Ishikawa (cell line): Measurements from ENCODE around the gene KCNJ6.

Source experiments
- CEBPB ChIP-seq: IDR thresholded peaks from 2 replicates; pipeline ENCODE4 v1.6.1; 2012
- CREB1 ChIP-seq: IDR thresholded peaks from 2 replicates; pipeline ENCODE4 v1.6.1; 2012; ENCODE audit warnings: low read depth
- EGR1 ChIP-seq: IDR thresholded peaks from 2 replicates; pipeline ENCODE4 v1.6.1; 2012
- EP300 ChIP-seq: IDR thresholded peaks from 2 replicates; pipeline ENCODE4 v1.6.1; 2012; ENCODE audit warnings: borderline replicate concordance
- FOXM1 ChIP-seq: IDR thresholded peaks from 2 replicates; pipeline ENCODE4 v1.6.1; 2012; ENCODE audit warnings: low read depth, borderline replicate concordance
- NFIC ChIP-seq: IDR thresholded peaks from 2 replicates; pipeline ENCODE4 v1.6.1; 2012
- RAD21 ChIP-seq: IDR thresholded peaks from 2 replicates; pipeline ENCODE4 v1.6.1; 2012; ENCODE audit warnings: low read depth
- TAF1 ChIP-seq: IDR thresholded peaks from 2 replicates; pipeline ENCODE4 v1.6.1; 2012; ENCODE audit warnings: low read depth, mild to moderate bottlenecking
- TCF12 ChIP-seq: IDR thresholded peaks from 2 replicates; pipeline ENCODE4 v1.6.1; 2012; ENCODE audit warnings: low read depth
- TEAD4 ChIP-seq: IDR thresholded peaks from 2 replicates; pipeline ENCODE4 v1.6.1; 2012
- YY1 ChIP-seq: IDR thresholded peaks from 2 replicates; pipeline ENCODE4 v1.6.1; 2012; ENCODE audit warnings: low read depth
- ZBTB7A ChIP-seq: IDR thresholded peaks from 2 replicates; pipeline ENCODE4 v1.6.1; 2012; ENCODE audit warnings: low read depth
- TF ChIP-seq, protein P1 (sequence below): IDR thresholded peaks from 2 replicates; pipeline ENCODE4 v1.6.1; 2012; ENCODE audit warnings: low read depth, mild to moderate bottlenecking
- TF ChIP-seq, protein P2 (sequence below): IDR thresholded peaks from 2 replicates; pipeline ENCODE4 v1.6.1; 2012
- TF ChIP-seq, protein P3 (sequence below): IDR thresholded peaks from 2 replicates; pipeline ENCODE4 v1.6.1; 2012

Gene KCNJ6

DNA sequence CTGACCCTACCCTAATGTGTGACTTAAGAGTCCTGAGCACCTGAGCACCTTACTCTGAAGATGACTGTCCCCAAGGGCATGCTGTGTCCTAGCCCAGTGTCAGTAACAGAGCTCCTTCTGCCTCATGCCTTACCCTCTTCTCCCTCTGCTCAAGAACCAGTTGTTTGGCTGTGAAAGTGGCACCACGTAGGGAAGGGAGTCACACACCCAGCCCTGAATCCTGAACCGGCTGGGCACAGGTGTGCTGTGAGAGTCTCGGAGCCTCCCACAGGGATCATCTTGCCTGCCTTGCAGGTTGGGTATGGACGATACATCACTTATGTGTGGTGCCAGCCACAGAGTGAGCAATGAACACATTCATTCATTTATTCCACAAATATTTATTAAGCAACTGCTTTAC lies 329.1 kb downstream of the KCNJ6 start:
- no peak for TF ChIP-seq EP300
- no peak for TF ChIP-seq FOXM1
- TF ChIP-seq NFIC = no peak
- TF ChIP-seq, protein P1, sequence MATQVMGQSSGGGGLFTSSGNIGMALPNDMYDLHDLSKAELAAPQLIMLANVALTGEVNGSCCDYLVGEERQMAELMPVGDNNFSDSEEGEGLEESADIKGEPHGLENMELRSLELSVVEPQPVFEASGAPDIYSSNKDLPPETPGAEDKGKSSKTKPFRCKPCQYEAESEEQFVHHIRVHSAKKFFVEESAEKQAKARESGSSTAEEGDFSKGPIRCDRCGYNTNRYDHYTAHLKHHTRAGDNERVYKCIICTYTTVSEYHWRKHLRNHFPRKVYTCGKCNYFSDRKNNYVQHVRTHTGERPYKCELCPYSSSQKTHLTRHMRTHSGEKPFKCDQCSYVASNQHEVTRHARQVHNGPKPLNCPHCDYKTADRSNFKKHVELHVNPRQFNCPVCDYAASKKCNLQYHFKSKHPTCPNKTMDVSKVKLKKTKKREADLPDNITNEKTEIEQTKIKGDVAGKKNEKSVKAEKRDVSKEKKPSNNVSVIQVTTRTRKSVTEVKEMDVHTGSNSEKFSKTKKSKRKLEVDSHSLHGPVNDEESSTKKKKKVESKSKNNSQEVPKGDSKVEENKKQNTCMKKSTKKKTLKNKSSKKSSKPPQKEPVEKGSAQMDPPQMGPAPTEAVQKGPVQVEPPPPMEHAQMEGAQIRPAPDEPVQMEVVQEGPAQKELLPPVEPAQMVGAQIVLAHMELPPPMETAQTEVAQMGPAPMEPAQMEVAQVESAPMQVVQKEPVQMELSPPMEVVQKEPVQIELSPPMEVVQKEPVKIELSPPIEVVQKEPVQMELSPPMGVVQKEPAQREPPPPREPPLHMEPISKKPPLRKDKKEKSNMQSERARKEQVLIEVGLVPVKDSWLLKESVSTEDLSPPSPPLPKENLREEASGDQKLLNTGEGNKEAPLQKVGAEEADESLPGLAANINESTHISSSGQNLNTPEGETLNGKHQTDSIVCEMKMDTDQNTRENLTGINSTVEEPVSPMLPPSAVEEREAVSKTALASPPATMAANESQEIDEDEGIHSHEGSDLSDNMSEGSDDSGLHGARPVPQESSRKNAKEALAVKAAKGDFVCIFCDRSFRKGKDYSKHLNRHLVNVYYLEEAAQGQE = no peak
- no peak for TF ChIP-seq ZBTB7A
- no peak for TF ChIP-seq TAF1
- no peak for TF ChIP-seq YY1

DNA sequence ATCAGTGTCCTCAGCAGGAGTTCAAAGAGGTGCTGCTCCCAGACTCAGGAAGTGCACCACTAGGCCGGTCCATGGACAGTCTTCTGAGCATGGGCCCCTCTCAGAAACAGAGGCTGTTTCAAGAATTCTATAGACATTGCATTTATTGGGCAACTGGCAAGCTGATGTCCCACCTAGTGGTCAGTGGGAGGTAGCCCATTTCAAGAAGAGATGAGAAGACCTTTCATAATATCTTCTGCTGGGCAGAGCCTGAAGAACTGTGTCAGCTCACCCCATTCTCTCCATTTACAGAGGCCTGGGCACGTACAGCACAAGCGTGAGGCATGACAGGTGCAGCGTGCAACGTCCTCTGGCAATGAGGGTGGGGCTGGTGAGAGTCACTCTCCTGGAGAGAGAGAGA lies 333.7 kb downstream of the KCNJ6 start:
- no peak for TF ChIP-seq EP300
- TF ChIP-seq RAD21 = peak; percentile 80

DNA sequence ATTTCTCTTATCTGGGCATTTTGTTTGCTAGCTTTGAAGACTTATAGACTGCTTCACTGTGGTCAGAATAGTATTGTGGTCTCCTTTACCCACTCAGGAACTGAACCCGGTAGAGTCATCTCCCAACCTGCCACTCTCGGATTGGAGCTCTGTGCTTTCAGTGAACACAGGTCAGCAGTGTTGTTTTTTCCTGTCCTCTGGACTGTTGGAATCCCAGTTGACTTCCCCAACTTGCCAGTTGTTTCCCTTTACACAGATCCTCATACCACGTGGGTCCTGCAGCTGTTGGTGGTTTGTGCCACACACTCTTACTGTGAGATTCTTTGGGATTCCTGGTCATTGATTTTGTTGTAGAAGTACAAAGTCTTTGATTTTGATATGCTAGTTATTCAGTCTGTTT lies 335.6 kb downstream of the KCNJ6 start:
- TF ChIP-seq NFIC (no peak), RAD21 (no peak), YY1 (no peak), EP300 (no peak), FOXM1 (no peak), CREB1 (no peak), TAF1 (no peak), EGR1 (no peak), TEAD4 (no peak), ZBTB7A (no peak), CEBPB (no peak), TCF12 (no peak)
- TF ChIP-seq, protein P2, sequence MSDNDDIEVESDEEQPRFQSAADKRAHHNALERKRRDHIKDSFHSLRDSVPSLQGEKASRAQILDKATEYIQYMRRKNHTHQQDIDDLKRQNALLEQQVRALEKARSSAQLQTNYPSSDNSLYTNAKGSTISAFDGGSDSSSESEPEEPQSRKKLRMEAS = no peak
- TF ChIP-seq, protein P1 = no peak
- TF ChIP-seq, protein P3, sequence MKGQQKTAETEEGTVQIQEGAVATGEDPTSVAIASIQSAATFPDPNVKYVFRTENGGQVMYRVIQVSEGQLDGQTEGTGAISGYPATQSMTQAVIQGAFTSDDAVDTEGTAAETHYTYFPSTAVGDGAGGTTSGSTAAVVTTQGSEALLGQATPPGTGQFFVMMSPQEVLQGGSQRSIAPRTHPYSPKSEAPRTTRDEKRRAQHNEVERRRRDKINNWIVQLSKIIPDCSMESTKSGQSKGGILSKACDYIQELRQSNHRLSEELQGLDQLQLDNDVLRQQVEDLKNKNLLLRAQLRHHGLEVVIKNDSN = no peak

DNA sequence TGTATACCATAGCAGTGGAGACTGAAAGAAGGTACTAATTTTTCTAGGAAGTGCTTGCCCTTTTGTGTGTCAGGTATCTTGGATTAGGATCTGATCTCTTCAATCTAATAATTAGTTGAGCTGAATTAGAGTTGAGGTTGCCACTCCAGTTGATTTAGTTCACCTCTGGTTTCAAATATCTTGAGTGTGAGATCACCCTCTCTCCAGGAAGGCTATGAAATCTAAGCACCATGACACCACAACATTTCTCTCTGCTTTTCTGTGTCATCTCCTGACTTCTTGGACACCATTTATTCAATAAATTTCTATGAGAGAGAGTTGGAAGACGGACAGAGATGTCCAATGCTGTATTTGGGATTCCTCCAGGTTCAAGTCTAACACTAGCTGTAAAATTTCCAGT lies 336.9 kb downstream of the KCNJ6 start:
- no peak for TF ChIP-seq RAD21
- no peak for TF ChIP-seq ZBTB7A
- TF ChIP-seq, protein P2 = no peak
- no peak for TF ChIP-seq FOXM1
- no peak for TF ChIP-seq CEBPB
- no peak for TF ChIP-seq CREB1
- TF ChIP-seq, protein P3 = no peak
- TF ChIP-seq, protein P1 = no peak
- TF ChIP-seq YY1 = no peak
- no peak for TF ChIP-seq TAF1
- TF ChIP-seq EGR1 = no peak
- no peak for TF ChIP-seq TEAD4
- TF ChIP-seq TCF12 = no peak
- no peak for TF ChIP-seq EP300
- TF ChIP-seq NFIC = no peak

DNA sequence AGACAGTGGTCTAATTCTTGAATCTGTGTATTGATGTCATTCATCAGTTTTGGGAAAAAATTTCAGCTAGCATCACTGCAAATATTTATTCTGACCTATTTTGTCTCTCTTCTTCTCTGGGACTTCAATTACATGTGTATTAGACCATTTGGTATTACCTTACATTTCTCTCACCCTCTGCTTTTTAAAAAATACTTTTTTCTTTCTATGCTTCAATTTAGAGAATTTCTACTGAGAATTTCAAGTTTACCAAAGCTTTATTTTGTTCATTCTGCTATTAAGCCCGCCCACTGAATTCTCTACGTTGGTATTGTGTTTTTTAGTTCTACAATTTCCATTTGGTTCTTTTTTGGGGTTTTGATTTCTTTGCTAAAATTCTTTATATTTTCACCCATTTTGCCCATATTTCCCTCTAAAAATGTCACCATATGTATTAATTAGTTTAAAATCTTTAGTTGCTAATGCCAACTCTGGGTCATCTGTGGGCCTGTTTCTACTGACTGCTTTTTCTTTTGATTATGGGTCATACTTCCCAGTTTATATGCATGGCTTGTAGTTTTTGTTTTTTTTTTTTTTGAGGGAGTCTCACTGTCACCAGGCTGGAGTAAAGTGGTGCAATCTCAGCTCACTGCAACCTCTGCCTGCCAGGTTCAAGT lies 337.7 kb downstream of the KCNJ6 start:
- no peak for TF ChIP-seq CEBPB
- no peak for TF ChIP-seq TAF1
